Prostate gland (tissue), 2 donors: Measurements from ENCODE around the gene BAG5.
"Not testable (repeated sequence)": the region's sequence is repeated elsewhere in the genome, so short reads cannot be mapped to it uniquely, and the experiment has no call there.

Experiments used
- POLR2A ChIP-seq: fragments of 450-650 bp; IDR thresholded peaks from one replicate; pipeline ENCODE4 v1.6.1; 2016; ENCODE audit warnings: antibody characterized with exemption, mild to moderate bottlenecking
- POLR2AphosphoS5 ChIP-seq: sonication (generic); formaldehyde crosslinking; IDR thresholded peaks from one replicate; pipeline ENCODE4 v1.6.1; 2017; ENCODE audit warnings: antibody characterized with exemption
- TF ChIP-seq, protein P1 (sequence below), 4 experiments: fragments of 200-600 bp in 2 of 4; fragments of 450-650 bp in 2 of 4; sonication (generic) in 2 of 4; IDR thresholded peaks; 1 replicate in 3 of 4; 2 replicates in 1 of 4; pipeline ENCODE4 v1.5.1; 2016 to 2019; ENCODE audit warnings: antibody characterized with exemption in 4 of 4, mild to moderate bottlenecking in 2 of 4, moderate library complexity in 2 of 4

DNA sequence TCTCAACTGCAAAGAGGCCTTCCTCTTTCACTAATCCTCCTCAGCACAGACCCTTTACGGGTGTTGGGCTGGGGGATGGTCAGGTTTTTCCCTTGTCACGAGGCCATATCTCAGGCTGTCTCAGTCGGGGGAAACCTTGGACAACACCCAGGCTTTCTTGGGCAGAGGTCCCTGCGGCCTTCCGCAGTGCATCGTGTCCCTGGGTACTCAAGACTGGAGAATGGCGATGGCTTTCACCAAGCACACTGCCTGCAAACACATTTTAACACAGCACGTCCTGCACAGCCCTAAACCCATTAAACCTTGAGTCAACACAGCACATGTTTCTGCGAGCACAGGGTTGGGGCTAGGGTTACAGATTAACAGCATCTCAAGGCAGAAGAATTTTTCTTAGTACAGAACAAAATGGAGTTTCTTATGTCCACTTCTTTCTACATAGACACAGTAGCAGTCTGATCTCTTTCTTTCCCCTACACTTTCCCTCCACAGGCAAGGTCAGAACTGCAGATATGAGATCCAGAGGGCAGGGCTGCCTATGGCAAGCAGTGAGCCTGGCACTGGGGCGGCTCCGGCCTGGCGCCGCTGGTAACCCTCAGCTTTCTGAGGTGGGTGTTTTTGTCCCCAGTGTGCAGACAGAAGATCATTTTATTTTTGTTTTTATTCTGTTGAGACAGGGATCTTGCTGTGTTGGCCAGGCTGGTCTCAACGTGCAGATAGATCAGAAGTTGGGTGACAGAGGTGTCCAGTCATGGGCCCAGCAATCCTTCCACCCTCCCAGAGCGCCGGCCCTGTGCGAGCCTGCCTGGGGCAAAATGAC is 36.8 kb downstream of the BAG5 start:
- not testable (repeated sequence) for TF ChIP-seq POLR2A
- TF ChIP-seq, protein P1, sequence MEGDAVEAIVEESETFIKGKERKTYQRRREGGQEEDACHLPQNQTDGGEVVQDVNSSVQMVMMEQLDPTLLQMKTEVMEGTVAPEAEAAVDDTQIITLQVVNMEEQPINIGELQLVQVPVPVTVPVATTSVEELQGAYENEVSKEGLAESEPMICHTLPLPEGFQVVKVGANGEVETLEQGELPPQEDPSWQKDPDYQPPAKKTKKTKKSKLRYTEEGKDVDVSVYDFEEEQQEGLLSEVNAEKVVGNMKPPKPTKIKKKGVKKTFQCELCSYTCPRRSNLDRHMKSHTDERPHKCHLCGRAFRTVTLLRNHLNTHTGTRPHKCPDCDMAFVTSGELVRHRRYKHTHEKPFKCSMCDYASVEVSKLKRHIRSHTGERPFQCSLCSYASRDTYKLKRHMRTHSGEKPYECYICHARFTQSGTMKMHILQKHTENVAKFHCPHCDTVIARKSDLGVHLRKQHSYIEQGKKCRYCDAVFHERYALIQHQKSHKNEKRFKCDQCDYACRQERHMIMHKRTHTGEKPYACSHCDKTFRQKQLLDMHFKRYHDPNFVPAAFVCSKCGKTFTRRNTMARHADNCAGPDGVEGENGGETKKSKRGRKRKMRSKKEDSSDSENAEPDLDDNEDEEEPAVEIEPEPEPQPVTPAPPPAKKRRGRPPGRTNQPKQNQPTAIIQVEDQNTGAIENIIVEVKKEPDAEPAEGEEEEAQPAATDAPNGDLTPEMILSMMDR (IDR thresholded peaks at IDR 0.05) = not testable (repeated sequence)
- peak; percentile 13 for TF ChIP-seq POLR2AphosphoS5
